ENCODE data around the gene IKZF4. TPM values are rescaled to one million over a fixed set of nuclear protein-coding genes. Genes with fewer than 3 reads are reported as not detected.
A peak's percentile ranks its signal among the peaks of the same experiment; 100 is the strongest.

IKZF4 gene
- total RNA-seq, 2 experiments from 2014 or later, result 15.8 to 44.9 TPM

GRCh38 chr12:56004211-56004610, 16.6 kb upstream of the IKZF4 start:
- CTCF ChIA-PET, result interaction anchor here (4.3 kb wide), 1 partner anchor 8 kb away, joined by 28 read pairs; the partner anchor contains the start of gene SUOX
- peaks cover 29% of the 10 kb centered on the region for H3K4me1 Mint-ChIP-seq
- no peak overlapping the region for H3K27ac Mint-ChIP-seq
- H3K27me3 Mint-ChIP-seq, result no peaks in the 10 kb centered on the region
- no peaks in the 10 kb centered on the region for H3K36me3 Mint-ChIP-seq
- H3K9me3 Mint-ChIP-seq (ENCODE audit: low read depth), result no peaks in the 10 kb centered on the region
- ATAC-seq, result no peak
- H3K4me3 Mint-ChIP-seq, result no peak overlapping the region
- no peak for DNase-seq

GRCh38 chr12:56007564-56008559, 13.0 kb upstream of the IKZF4 start:
- DNase-seq (peak; percentile 71), ATAC-seq (peak; percentile 88)
- peaks cover 23% of the 10 kb centered on the region for H3K4me1 Mint-ChIP-seq
- H3K27me3 Mint-ChIP-seq, result peaks cover 3% of the 10 kb centered on the region
- H3K4me3 Mint-ChIP-seq, result peak overlapping the region; percentile 74
- H3K9me3 Mint-ChIP-seq (ENCODE audit: low read depth), result no peaks in the 10 kb centered on the region
- H3K36me3 Mint-ChIP-seq, result no peaks in the 10 kb centered on the region
- CTCF ChIA-PET, result interaction anchor here (0.7 to 4.3 kb wide), 6 partner anchors 12 to 182 kb away, joined by 3 to 28 read pairs (median 4); partner anchors contain the start of genes RAB5B, SMARCC2 and SUOX
- H3K27ac Mint-ChIP-seq, result peak overlapping the region; percentile 65

GRCh38 chr12:56010111-56010570, 10.7 kb upstream of the IKZF4 start:
- Mint-ChIP-seq H3K36me3 (peaks cover 1% of the 10 kb centered on the region), H3K4me3 (no peak overlapping the region)
- CTCF ChIA-PET, result interaction anchor here (1.2 to 2.4 kb wide), 5 partner anchors 11 to 19 kb away, joined by 3 to 12 read pairs (median 7); partner anchors contain the start of genes IKZF4 and SUOX

GRCh38 chr12:56011509-56012090, 9.2 kb upstream of the IKZF4 start:
- DNase-seq (no peak), ATAC-seq (no peak)
- Mint-ChIP-seq H3K4me3 (no peak overlapping the region), H3K27me3 (peaks cover 3% of the 10 kb centered on the region), H3K27ac (no peak overlapping the region), H3K36me3 (peaks cover 3% of the 10 kb centered on the region), H3K4me1 (peaks cover 30% of the 10 kb centered on the region), H3K9me3 (ENCODE audit: low read depth) (no peaks in the 10 kb centered on the region)
- CTCF ChIA-PET, result interaction anchor here (1.3 to 2.1 kb wide), 3 partner anchors 10 to 16 kb away, joined by 4 to 7 read pairs (median 4); partner anchors contain the start of gene SUOX

More at GRCh38 chr12:56010111-56010570, 10.7 kb upstream of the IKZF4 start:
- ATAC-seq, result no peak
- Mint-ChIP-seq H3K4me1 (peaks cover 26% of the 10 kb centered on the region), H3K9me3 (ENCODE audit: low read depth) (no peaks in the 10 kb centered on the region), H3K27ac (no peak overlapping the region), H3K27me3 (peaks cover 3% of the 10 kb centered on the region)
- no peak for DNase-seq

- H3K4me1 Mint-ChIP-seq, result peaks cover 21% of the 10 kb centered on the region
These were observed 7.4 kb upstream of the IKZF4 start for GRCh38 chr12:56013482-56013881.

GRCh38 chr12:56014205-56014604, 6.6 kb upstream of the IKZF4 start:
- no peak for DNase-seq
- Mint-ChIP-seq H3K4me1 (peaks cover 18% of the 10 kb centered on the region), H3K4me3 (no peak overlapping the region), H3K27me3 (peaks cover 3% of the 10 kb centered on the region), H3K27ac (no peak overlapping the region), H3K9me3 (ENCODE audit: low read depth) (no peaks in the 10 kb centered on the region), H3K36me3 (peaks cover 7% of the 10 kb centered on the region)
- CTCF ChIA-PET, result interaction anchor here (1.1 to 1.9 kb wide), 4 partner anchors 13 to 71 kb away, joined by 4 to 6 read pairs (median 5); no protein-coding TSS in a partner anchor
- peak; percentile 23 for ATAC-seq

More at GRCh38 chr12:56013482-56013881, 7.4 kb upstream of the IKZF4 start:
- Mint-ChIP-seq H3K27me3 (peaks cover 3% of the 10 kb centered on the region), H3K36me3 (peaks cover 6% of the 10 kb centered on the region), H3K27ac (no peak overlapping the region), H3K4me3 (no peak overlapping the region), H3K9me3 (ENCODE audit: low read depth) (no peaks in the 10 kb centered on the region)
- ATAC-seq (no peak), DNase-seq (no peak)
- CTCF ChIA-PET, result interaction anchor here (1.1 to 1.9 kb wide), 4 partner anchors 14 to 72 kb away, joined by 4 to 6 read pairs (median 5); no protein-coding TSS in a partner anchor

GRCh38 chr12:56017181-56017580, 3.7 kb upstream of the IKZF4 start:
- Mint-ChIP-seq H3K27me3 (no peaks in the 10 kb centered on the region), H3K4me1 (peaks cover 40% of the 10 kb centered on the region), H3K9me3 (ENCODE audit: low read depth) (no peaks in the 10 kb centered on the region), H3K36me3 (peaks cover 7% of the 10 kb centered on the region), H3K4me3 (no peak overlapping the region), H3K27ac (no peak overlapping the region)
- no peak for DNase-seq
- ATAC-seq, result no peak
- CTCF ChIA-PET, result interaction anchor here (1.8 kb wide), 1 partner anchor 20 kb away, joined by 7 read pairs; the partner anchor contains the start of gene SUOX

- CTCF ChIA-PET, result interaction anchor here (1.0 to 1.8 kb wide), 3 partner anchors 8 to 35 kb away, joined by 4 to 7 read pairs (median 4); partner anchors contain the start of gene SUOX
- H3K27ac Mint-ChIP-seq, result no peak overlapping the region
- no peak for ATAC-seq
These were observed 2.5 kb upstream of the IKZF4 start for GRCh38 chr12:56018356-56018755.

GRCh38 chr12:56021889-56022497, 1.1 kb downstream of the IKZF4 start:
- H3K9me3 Mint-ChIP-seq (ENCODE audit: low read depth), result no peaks in the 10 kb centered on the region
- CTCF ChIA-PET, result interaction anchor here (0.8 to 3.7 kb wide), 9 partner anchors 10 to 297 kb away, joined by 3 to 21 read pairs (median 4); partner anchors contain the start of genes ERBB3, PA2G4 and SUOX
- H3K4me3 Mint-ChIP-seq, result peak overlapping the region; percentile 93
- ATAC-seq (no peak), DNase-seq (no peak)
- H3K36me3 Mint-ChIP-seq, result peaks cover 16% of the 10 kb centered on the region
- peak overlapping the region; percentile 85 for H3K27ac Mint-ChIP-seq
- H3K4me1 Mint-ChIP-seq, result peaks cover 40% of the 10 kb centered on the region
- no peaks in the 10 kb centered on the region for H3K27me3 Mint-ChIP-seq

More at GRCh38 chr12:56018356-56018755, 2.5 kb upstream of the IKZF4 start:
- Mint-ChIP-seq H3K36me3 (peaks cover 7% of the 10 kb centered on the region), H3K9me3 (ENCODE audit: low read depth) (no peaks in the 10 kb centered on the region), H3K27me3 (no peaks in the 10 kb centered on the region), H3K4me1 (peaks cover 49% of the 10 kb centered on the region), H3K4me3 (no peak overlapping the region)
- DNase-seq, result no peak

GRCh38 chr12:56028511-56029165, 7.8 kb downstream of the IKZF4 start:
- CTCF ChIA-PET, result interaction anchor here (0.7 to 5.6 kb wide), 12 partner anchors 11 to 290 kb away, joined by 3 to 92 read pairs (median 5); partner anchors contain the start of gene SUOX
- H3K36me3 Mint-ChIP-seq, result peaks cover 56% of the 10 kb centered on the region
- ATAC-seq (no peak), DNase-seq (no peak)
- H3K4me1 Mint-ChIP-seq, result peaks cover 39% of the 10 kb centered on the region
- H3K27ac Mint-ChIP-seq, result peak overlapping the region; percentile 69
- no peaks in the 10 kb centered on the region for H3K27me3 Mint-ChIP-seq
- H3K4me3 Mint-ChIP-seq, result no peak overlapping the region
- no peaks in the 10 kb centered on the region for H3K9me3 Mint-ChIP-seq (ENCODE audit: low read depth)

- DNase-seq, result no peak
- Mint-ChIP-seq H3K27me3 (no peaks in the 10 kb centered on the region), H3K9me3 (ENCODE audit: low read depth) (no peaks in the 10 kb centered on the region), H3K27ac (no peak overlapping the region), H3K4me1 (peaks cover 38% of the 10 kb centered on the region), H3K4me3 (no peak overlapping the region), H3K36me3 (peaks cover 58% of the 10 kb centered on the region)
- no peak for ATAC-seq
- CTCF ChIA-PET, result interaction anchor here (0.7 to 5.6 kb wide), 18 partner anchors 10 to 291 kb away, joined by 3 to 92 read pairs (median 4); partner anchors contain the start of gene SUOX
These were observed 8.3 kb downstream of the IKZF4 start for GRCh38 chr12:56029166-56029519.

All from activated CD8-positive, alpha-beta memory T cell treated with anti-CD3 and anti-CD28 coated beads, Interleukin-2, amount 10 ng/mL, durations not matched to agents 7 days and 5 days (primary cell).